ENCODE data around the gene SLC25A4. TPM values are rescaled to one million over a fixed set of nuclear protein-coding genes. Genes with fewer than 3 reads are reported as not detected.

Gene SLC25A4
- total and polyA plus RNA-seq, 2 of the 4 experiments (the other 2 are of a cell fraction) = 16.0 to 21.6 TPM

DNA sequence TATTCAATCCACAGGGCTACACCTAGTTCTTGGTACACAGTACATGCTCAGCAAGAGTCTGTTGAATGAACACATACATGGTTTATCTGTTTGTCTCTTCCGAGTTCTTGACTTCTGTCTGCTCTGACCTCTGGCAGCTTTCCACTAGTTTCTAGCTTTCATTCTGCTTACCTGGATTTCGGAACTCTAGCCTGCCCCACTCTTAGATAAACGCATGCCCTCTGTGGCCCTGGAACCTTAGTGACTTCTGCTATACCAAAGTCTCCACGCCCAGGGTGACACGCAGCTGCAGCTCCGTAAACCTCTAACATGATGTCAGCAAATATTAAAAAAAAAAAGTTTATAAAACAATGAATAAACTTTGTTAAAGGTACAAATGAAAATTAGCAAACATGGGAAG is 1.3 kb upstream of the SLC25A4 start:
- no peak overlapping the region for H4K5ac ChIP-seq (ENCODE audit: low read depth, low read length)
- H3K27ac ChIP-seq (ENCODE audit: insufficient read depth, low read length) = no peak overlapping the region
- H3K23ac ChIP-seq (ENCODE audit: low read depth, low read length) = no peak overlapping the region
- H2BK15ac ChIP-seq (ENCODE audit: low read depth, low read length) = no peak overlapping the region
- H3K4me2 ChIP-seq (ENCODE audit: low read depth, low read length) = no peak overlapping the region
- dilution Hi-C loops (cut with HindIII; ENCODE audit: low sequenced_read_pairs, unreplicated experiment) (no loop called here), intact Hi-C loops (cut with micrococcal nuclease) (loop anchor here (2.0 to 10.0 kb wide), 4 partner anchors 41 to 901 kb away; no protein-coding TSS in a partner anchor), in situ Hi-C loops (cut with MboI; ENCODE audit: low sequenced_read_pairs) (no loop called here)
- H3K56ac ChIP-seq (ENCODE audit: extremely low read depth, insufficient read depth, low read length) = no peak overlapping the region
- ChIA-PET CTCF (interaction anchor here (0.9 to 1.7 kb wide), 3 partner anchors 16 to 896 kb away, joined by 3 to 7 read pairs (median 4); no protein-coding TSS in a partner anchor), POLR2A (ENCODE audit: unreplicated experiment) (no interaction called here)
- peaks cover 2% of the 10 kb centered on the region; the same call in 1 of the 2 replicates for H3K36me3 ChIP-seq (ENCODE audit: control insufficient read depth, insufficient read depth, low read length)
- H3K9me3 ChIP-seq (ENCODE audit: control insufficient read depth, insufficient read depth, low read length) = no peaks in the 10 kb centered on the region
- H2AK5ac ChIP-seq (ENCODE audit: low read depth, low read length) = no peak overlapping the region
- no peak for ATAC-seq (ENCODE audit: low read depth)
- H3K14ac ChIP-seq (replicated peaks; ENCODE audit: low read depth, low read length) = no peak overlapping the region
- H3K27me3 ChIP-seq (ENCODE audit: control insufficient read depth, insufficient read depth, low read length) = peaks cover 5% of the 10 kb centered on the region
- no peak overlapping the region for H4K91ac ChIP-seq (ENCODE audit: insufficient read depth, low read depth, low read length)
- H2AFZ ChIP-seq (replicated peaks; ENCODE audit: low read length, poor library complexity) = no peak overlapping the region
- BruUV-seq (replicated peaks) = no TSS peak
- no peaks in the 10 kb centered on the region for H3K9me1 ChIP-seq (ENCODE audit: insufficient read depth, low read length)
- peaks cover 0 to 15% of the 10 kb centered on the region in 2 experiments; a peak in 3 of 4 replicates for H3K79me1 ChIP-seq (ENCODE audit: low read depth in 1 of 2, low read length in 2 of 2)
- H2BK20ac ChIP-seq (ENCODE audit: low read depth, low read length) = no peak overlapping the region
- no peaks in the 10 kb centered on the region; the same call in 1 of the 2 replicates for H4K20me1 ChIP-seq (ENCODE audit: insufficient read depth, low read length)
- H4K8ac ChIP-seq (ENCODE audit: low read depth in 2 of 2, low read length in 2 of 2) = no peak overlapping the region
- no peak overlapping the region for H3K9ac ChIP-seq (ENCODE audit: low read depth, low read length)
- H2AK9ac ChIP-seq (replicated peaks; ENCODE audit: low read depth, low read length, poor library complexity) = no peak overlapping the region
- H3K4me3 ChIP-seq (ENCODE audit: insufficient read depth, low read depth, low read length) = no peak overlapping the region
- H3K4me1 ChIP-seq (ENCODE audit: control insufficient read depth, insufficient read depth, low read length) = no peaks in the 10 kb centered on the region; the same call in 1 of the 2 replicates
- H3K4ac ChIP-seq (ENCODE audit: low read depth, low read length) = no peak overlapping the region
- 96% methylated on average over 3 of the region's 6 CpGs; no CpG with 5 or more reads in 1 of the 2 experiments for WGBS, 2 experiments (ENCODE audit: extremely low coverage in 2 of 2, insufficient read length in 1 of 2)
- no peak for TF ChIP-seq CEBPB (IDR thresholded peaks at IDR 0.05; ENCODE audit: low read depth, low read length)
- H3K18ac ChIP-seq (ENCODE audit: low read depth, low read length) = no peak overlapping the region
- no peak overlapping the region for H2BK120ac ChIP-seq (ENCODE audit: low read depth, low read length)
- no peak overlapping the region for H2BK5ac ChIP-seq (ENCODE audit: low read depth, low read length, poor library complexity, severe bottlenecking)
- no peak for DNase-seq

All from IMR-90 (cell line).